NCI-H1092 treated with DMSO at 0.1 percent for 48 hours (cell line): ENCODE results near the gene ALG8.
"Not testable (repeated sequence)": the region's sequence is repeated elsewhere in the genome, so short reads cannot be mapped to it uniquely, and the experiment has no call there.

Experiments
- DNase-seq: peaks from one replicate; lab custom pipeline; 2025; lab: John Stamatoyannopoulos, UW

The ALG8 gene

DNA sequence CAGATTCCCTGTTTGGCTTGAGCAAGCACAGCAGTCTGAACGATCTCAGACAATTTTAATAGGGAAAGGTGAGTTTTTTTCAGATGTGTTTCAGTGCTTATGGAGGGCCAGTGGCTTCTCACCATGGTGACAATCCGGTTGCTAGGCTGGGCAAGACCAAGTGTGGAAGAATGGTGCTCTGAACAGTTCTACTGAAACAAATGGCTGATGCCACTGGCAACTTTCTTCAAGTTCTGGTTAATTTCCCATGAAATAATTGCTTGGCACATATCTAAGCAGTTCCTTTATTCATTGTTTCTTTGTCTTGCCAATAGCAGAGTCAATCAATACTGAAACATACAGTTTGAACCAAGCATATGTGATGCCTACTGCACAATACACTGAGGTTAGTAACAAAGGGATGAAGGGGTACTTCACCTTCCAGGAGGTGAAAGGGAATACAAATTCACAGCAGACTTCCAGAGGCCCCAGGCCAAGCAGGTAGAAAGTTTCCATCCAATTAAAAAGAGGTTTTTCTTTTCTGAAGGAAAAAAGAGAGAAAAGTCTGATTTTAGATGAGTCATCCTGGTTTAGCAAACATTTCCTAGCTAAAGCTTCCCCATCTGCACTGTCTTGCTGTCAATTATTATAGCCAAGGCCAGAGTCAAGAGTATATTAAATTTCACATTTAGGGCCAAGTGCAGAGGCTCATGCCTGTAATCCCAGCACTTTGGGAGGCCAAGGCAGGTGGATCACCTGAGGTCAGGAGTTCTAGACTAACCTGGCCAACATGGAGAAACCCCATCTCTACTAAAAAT lies 38.6 kb downstream of the ALG8 start:
- DNase-seq: peak; percentile 98

DNA sequence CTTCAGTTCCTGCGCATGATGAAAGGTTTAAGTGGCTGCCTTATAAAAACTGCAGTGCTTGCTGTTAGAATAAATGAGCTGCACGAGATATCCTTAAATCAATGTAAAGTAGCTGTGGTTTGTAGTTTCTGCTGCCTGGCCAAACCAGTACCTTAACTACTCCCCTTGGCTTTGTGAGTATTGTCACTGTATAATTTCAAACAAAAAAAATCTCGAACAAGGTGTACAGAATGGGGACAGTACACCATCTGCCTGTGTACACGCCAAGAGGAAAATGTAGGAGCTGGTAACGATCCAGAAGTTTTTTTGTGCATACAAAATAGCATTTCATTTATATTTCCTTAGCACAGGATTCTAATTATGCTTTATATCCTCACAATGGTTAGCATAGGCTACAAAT lies 39.2 kb downstream of the ALG8 start:
- peak; percentile 98 for DNase-seq

DNA sequence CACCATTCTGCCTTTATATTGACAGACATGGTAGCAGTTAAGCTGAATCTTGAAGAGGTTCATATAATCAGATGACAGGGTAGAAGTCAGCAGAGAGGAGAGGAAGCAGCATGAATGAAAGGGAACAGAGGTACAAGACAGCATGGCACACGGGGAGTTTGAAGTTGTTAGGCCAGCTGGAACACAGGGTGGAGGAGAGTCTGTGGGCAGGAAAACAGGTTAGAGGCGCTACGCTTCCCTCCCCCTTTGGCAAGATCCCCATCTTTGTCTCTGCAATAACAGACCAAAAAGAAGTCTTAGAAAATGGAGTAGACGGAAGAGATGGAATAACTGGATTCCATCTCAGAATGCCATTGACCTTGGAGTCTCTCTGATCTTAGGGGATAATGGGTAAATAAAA lies 39.8 kb downstream of the ALG8 start:
- DNase-seq: peak; percentile 87

DNA sequence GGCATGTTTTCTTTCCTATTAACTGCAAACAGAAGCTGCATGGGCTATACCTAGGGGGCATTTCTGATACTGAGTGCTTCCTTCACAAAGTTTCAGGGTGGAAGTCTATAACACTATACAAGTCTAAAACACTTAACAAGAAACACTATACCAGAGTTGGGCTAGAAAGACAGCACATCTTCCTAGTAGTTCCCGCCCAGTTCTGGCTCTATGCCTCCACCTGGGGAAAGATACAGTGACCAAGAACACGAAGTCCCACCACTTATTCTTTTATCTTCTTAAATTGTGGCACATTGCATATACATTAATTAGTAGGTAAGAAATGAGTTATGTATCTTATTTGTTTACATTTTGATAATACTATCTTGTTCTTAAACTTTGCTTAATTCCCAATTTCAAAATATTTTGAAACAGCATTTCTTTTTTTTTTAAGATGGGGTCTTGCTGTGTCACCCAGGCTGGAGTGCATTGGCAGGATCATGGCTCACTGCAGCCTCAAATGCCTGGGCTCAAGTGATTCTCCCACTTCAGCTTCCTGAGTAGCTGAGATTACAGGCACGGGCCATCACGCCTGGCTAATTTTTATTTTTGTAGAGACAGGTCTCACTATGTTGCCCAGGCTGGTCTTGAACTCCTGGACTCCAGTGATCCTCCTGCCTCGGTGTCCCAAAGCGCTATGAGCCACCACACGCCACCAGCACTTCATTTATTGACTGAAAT lies 41.6 kb downstream of the ALG8 start:
- no peak for DNase-seq

DNA sequence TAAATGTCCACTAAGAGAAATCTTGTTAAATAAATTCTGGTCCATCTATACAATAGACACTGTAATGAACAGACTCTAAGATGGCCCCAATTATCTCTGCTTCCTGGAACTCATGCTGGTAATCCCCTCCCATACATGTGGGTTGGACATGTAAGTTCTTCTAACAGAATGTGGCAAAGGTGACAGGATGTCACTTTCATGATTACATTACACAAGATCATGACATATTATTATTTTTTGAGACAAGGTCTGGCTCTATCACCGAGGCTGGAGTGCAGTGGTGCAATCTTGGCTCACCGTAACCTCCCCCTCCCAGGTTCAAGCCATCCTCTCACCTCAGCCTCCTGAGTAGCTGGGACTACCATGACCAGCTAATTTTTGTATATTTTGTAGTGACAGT lies 45.2 kb downstream of the ALG8 start:
- DNase-seq: no peak

DNA sequence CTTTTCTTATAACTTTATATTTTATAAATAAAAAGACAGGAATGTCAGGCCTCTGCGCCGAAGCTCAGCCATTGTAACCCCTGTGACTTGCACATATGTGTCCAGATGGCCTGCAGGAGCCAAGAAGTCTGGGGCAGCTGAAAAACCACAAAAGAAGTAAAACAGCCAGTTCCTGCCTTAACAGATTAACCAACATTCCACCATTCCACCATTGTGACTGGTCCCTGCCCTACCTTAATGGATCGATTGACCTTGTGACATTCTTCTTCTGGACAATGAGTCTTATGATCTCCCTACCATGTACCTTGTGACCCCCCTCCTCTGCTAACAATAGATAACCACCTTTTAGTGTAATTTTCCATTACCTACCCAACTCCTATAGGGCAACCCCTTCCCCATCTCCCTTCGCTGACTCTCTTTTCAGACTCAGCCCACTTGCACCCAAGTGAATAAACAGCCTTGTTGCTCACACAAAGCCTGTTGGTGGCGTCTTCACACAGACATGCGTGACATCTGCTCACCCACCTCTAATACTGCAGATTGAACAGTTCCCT lies 52.8 kb downstream of the ALG8 start:
- not testable (repeated sequence) for DNase-seq

DNA sequence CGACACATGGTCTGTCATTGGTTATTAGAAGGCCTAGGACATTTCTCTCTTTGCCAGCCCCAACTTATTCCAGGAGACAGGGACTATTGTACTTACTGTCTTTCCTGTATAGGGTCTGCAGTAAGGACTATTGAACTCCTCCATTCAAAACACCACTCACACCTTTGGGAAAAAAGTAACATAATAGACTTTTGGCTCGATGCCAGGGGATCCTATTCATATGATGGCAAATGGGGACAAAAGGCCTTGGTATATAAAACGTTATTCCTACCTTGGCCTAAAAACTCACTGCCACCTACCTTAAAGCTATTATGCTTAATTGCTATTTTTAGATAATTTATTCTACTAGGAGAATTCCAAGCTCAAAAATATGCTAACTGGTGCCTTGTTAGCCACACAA lies 53.5 kb downstream of the ALG8 start:
- no peak for DNase-seq

DNA sequence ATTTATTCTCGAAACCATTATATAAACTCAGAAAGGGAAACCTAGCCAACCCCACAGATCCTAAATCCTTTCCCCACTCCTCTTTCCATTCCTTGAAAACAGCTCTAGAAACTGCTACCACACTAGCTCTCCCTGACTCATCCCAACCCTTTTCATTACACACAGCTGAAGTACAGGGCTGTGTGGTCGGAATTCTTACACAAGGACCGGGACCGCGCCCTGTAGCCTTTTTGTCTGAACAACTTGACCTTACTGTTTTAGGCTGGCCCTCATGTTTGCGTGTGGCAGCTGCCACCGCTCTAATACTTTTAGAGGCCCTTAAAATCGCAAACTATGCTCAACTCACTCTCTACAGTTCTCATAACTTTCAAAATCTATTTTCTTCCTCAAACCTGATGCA lies 54.9 kb downstream of the ALG8 start:
- not testable (repeated sequence) for DNase-seq

DNA sequence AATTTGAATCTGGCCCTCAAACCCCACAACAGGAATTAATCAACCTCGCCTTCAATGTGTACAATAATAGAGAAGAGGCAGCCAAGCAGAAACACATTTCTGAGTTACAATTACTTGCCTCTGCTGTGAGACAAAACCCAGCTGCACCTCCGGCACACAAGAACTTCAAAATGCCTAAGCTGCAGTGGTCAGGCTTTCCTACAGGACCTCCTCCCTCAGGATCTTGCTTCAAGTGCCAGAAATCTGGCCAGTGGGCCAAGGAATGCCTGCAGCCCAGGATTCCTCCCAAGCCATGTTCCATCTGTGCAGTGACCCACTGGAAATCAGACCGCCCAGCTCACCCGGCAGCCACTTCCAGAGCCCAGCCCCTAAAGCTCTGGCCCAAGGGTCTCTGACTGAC lies 56.4 kb downstream of the ALG8 start:
- no peak for DNase-seq

DNA sequence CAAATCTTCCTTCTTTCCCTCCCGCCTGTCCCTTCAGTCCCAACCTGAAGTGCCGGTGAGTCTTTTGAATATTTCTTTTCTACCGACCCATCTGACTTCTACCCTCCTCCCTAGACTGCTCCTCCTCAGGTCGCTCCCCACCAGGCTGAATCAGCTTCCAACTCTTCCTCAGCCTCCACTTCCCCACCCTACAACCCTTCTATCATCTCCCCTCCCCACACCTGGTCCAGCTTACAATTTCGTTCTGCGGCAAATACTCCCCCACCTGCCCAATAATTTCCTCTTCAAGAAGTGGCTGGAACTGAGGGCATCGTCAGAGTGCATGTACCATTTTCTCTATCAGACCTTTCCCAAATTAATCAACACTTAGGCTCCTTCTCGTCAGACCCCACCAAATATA lies 57.3 kb downstream of the ALG8 start:
- no peak for DNase-seq

DNA sequence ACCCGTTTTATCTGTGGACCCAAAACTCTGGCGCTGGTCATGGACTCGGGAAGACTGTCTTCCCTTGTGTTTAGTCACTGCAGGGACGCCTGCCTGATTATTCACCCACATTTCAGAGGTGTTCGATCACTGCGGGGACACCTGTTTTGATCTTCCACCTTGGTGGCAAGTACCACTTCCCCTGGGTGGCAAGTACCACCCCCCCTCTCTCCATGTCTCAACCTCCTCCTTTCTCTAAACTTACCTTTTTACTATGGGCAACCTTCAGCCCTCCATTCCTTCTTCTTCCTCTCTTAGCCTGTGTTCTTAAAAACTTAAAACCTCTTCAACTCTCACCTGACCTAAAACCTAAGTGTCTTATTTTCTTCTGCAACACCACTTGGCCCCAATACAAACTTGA lies 57.8 kb downstream of the ALG8 start:
- DNase-seq: no peak

DNA sequence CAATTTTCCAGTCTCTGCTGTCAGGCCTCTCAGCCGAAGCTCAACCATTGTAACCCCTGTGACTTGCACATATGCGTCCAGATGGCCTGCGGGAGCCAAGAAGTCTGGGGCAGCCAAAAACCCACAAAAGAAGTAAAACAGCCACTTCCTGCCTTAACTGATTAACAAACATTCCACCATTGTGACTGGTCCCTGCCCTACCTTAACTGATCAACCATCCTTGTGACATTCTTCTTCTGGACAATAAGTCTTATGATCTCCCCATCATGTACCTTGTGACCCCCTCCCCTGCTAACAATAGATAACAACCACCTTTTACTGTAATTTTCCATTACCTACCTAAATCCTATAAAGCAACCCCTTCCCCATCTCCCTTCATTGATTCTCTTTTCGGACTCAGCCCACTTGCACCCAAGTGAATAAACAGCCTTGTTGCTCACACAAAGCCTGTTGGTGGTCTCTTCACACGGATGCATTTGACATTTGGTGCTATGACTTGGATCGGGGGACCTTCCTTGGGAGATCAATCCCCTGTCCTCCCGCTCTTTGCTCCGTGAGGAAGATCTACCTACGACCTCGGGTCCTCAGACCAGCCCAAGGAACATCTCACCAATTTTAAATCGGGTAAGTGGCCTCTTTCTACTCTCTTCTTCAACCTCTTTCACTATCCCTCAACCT lies 58.5 kb downstream of the ALG8 start:
- no peak for DNase-seq

DNA sequence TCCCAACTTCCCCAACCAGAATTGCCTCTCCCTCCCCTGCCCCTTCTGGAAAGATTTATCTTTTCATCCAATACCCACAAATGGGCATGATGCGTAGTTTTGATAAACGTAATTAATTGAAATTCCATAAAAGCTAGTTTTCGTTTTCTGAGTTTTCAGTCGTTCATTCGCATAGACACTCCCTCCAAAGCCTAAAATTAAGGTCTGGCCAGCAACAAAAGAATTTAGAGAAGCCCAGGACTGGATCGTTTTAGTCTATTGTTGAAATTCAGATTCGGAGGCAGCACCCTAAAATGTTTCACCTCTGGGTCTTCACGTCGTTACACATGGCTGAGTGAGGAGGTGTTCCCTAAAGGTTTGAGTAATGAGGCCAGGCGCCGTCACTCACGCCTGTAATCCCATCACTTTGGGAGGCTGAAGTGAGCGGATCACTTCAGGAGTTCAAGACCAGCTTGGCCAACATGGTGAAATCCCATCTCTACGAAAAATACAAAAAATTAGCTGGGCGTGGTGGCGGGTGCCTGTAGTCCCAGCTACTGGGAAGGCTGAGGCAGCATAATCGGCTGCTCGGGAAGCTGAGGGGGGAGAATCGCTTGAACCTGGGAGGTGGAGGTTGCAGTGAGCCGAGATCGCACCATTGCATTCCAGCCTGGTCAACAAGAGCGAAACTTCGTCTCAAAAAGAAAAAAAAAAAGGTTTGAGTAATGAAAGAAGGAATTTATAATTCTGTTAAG lies 59.2 kb downstream of the ALG8 start:
- no peak for DNase-seq

DNA sequence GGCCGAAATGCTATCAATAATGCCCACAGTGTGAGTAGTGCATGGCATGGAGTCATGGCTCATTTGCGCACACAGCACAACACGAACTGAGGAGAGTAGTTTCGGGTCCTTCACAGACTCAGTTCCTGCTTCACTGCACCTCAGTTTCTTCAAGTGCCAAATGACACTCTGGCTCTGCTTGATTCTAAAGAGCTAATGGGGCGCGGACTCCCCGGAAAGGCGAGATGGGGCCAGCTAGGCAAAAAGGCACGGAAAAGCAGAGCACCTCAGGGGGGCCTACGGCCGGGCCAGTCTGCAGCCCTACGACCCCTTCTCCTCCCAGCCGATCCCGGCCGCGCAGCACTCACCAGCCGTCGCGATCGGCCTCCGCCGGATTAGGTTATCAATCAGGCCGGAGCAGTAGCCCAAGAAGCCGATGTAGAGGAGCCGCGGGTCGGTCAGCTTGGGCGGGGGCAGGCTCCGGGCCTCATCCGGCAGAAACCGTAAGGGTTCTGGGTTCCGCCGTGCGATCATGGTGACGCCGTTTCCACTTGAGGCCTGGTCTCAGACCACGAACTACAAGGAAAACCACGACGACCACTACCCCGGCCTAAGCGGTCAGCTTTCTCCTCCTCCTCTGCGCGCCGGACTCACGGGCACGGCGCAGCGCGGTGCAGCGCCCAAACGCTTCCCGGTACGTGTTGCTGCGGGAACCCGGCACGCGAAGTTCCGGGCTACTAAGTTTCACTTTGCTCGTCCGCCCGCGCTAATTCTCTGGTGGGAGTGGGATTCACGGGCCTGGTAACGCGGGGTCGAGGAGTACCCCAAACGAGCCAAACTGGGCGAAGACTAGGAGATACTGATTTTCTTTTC lies 60.0 kb downstream of the ALG8 start, which contains the start of gene NDUFC2:
Gene NDUFC2 (minus strand): TSS at position 631 of the 852 bp plus-strand sequence. CDS start 118 bp downstream, at position 513.
- peak; percentile 89 for DNase-seq

DNA sequence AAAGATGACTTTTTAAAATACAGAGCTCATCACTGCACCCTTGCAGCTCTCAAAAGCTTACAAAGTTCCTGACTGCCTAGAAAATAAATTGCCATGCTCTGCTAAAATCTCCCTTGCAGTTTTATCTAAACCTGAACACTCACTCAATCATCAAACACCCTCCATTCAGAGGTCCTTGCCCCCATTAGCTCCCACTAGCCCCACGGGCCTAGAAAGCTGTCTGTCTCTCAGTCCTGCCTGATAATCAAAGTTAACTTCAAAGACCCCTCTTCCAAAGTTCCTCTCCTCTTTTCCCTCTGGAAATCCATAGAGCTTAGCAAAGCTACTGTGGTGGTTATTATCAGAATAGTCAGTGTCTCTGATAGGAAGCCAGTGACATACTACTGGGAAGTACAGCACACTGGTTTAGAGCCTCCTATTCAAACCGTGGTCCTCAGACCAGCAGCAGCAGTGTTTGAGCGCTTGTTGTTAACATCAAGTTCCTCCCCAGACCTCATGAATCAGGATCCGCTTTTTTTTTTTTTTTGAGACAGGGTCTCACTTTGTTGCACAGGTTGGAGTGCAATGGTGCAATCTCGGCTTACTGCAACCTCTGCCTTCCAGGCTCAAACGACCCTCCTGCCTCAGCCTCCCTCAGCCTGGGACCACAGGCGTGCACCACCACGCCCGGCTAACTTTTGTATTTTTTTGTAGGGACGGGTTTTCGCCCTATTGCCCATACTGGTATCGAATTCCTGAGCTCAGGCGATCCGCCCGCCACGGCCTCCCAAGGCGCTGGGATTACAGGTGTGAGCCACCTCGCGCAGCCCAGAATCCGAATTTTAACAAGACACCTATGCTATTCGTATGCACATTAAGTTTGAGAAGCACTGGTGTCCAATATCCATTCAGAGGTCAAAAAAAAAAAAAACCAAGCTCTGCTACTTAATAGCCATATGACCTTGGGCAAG lies 60.9 kb downstream of the ALG8 start:
- no peak for DNase-seq

DNA sequence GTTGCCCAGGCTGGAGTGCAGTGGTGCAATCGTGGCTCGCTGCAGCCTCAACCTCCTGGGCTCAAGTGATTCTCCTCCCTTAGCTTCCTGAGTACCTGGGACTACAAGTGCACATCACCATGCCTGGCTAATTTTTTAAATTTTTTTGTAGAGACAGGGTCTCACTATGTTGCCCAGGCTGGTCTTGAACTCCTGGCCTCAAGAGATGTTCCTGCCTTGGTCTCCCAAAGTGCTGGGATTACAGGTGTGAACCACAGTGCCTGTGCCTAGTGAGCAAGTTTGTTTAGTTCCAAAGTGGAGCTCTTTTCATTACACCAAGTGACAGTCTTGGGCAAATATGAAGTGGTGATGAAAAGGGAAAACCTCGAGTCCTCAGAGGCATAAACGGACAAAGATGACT lies 61.8 kb downstream of the ALG8 start:
- DNase-seq: not testable (repeated sequence)

DNA sequence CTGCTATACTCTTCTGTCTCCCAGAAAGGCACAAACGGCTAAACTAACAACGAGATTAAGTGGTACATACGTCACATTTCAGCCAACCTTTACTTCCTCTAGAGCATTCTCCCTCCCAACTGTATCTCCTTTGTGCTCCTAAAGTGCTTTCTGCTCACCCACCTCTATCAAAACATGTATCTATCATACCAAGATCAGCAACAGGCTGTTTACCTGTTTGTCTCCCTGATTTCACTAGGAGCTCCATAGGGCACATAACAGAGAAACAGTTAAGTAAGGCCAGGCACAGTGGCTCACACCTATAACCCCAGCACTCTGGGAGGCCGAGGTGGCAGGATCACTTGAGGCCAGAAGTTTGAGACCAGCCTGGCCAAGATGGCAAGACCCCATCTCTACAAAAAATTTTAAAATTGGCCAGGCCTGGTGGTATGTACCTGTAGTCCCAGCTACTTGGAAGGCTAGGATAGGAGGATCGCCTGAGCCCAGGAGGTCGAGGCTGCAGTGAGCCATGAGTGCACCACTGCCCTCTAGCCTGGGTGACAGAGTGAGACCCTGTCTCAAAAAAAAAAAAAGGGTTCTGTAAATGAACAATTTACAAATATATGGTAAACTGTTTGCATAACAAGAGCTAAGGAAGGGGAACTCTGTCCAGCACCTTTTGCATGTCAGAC lies 62.6 kb downstream of the ALG8 start:
- DNase-seq: no peak

DNA sequence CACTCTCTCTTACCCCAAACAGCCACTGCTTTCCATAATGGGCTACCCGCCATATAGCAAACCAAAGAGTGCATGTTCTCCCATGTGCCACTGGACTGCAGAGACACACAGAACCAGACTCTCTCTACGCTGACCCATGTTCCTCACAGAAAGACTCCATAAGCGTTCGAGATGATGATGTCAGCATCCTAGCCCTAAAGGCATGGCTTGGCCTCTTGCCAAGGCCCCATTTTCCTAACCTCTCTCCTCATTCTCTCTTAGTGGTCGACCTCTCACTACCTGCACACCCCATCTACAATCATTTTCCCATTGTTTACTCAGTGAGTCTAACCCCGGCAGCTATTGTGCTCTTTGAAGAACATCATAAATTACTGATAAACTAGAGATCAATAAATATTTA lies 64.7 kb downstream of the ALG8 start:
- DNase-seq: no peak

DNA sequence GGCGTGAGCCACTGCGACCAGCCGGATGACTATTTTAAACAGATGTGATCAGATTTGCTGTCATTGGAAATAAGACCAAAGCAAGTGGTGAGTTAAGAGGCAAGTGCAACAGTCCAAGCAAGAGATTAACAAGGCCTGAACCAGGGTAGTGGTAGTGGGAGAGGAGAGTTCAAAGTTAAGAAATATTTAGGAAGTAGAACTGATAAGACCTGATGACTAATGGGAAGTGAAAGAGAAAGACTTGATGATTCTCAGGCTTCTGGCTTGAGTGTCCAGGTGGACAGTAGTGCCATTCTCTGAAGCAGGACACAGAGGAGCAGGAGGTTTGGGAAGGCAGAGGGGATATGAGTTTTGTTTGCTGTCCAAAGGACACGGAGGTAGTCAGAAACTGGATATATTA lies 67.0 kb downstream of the ALG8 start:
- DNase-seq: no peak
